ENCODE data around the gene ELOA2. TPM values are rescaled to one million over a fixed set of nuclear protein-coding genes. Genes with fewer than 3 reads are reported as not detected.
"Not testable (repeated sequence)": the region's sequence is repeated elsewhere in the genome, so short reads cannot be mapped to it uniquely, and the experiment has no call there.

Gene ELOA2
- total RNA-seq, 2 donors from 2014 or later, result not detected

DNA sequence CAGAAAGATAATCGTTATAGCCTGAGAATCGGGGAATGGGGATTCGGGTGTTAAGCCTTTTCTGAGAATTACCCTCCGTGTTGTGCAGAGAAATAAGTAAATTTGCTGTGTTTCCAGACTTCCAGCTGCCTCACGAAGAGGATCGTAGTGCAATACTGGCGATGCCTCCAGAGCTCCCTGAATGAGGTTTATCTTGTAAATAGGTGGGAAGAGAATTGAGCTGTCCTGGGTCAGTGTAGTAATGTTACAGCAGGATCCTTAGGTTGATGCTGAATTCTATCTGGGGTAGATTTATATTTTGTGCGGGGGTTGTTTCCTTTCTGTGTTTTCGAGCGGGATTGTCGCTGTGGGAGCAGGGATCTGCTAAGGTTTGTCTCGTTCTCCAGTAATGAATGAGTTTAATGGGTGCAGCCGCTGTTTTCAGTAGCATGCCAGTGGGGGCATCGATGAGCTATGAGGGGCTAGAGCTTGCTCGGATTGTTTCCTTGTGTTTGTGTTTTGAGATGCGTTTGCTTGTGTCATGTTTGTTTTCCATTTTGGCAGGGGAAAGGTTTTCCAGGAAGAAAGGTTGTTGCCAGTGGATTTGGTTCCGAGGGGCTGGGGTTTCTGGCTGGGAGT, 9.8 kb downstream of the ELOA2 start:
- H3K27me3 ChIP-seq (replicated peaks; ENCODE audit: insufficient read depth); H3K9me3 ChIP-seq; H3K4me3 ChIP-seq; H3K4me1 ChIP-seq (ENCODE audit: control insufficient read depth in 1 of 2, low read depth in 2 of 2); DNase-seq (ENCODE audit: low spot score); H3K27ac ChIP-seq; H3K36me3 ChIP-seq: not testable (repeated sequence)
- ATAC-seq (ENCODE audit: insufficient number of reproducible peaks, low FRiP score, low read depth), result peak; percentile 33

DNA sequence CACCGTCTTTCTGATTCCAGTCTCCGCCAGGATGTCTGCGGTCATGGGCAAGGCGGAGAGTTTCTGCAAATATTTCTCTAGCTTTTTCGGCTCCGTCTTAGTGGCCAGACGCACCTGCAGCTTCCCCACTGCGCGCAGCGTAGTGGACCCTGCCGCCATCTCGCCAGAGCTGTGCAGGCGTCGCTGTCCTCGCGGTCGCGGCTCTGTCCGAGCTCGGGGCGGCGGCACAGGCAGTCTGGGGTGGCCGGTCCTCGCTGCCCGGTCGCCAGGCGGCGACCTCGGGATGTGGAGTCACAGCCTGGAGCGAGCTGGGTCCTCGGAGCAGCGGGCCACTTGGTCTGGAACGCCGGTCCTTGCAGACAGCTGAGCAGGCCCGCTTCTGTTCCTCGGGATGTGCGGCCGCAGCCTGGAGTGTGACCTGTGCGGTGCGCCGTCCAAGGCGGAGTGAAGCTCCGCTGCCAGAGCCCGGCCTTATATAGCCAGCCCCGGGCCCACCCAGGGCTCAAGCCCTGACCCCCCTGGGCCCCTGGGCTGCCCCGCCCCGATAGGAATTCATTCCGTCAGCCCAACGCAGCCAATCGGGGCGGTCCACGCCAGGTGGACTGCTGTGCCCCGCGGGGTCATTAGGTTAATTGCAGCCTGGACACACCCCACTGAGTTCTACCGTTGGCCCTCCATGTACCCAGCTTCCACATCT, 11.5 kb downstream of the ELOA2 start:
- not testable (repeated sequence) for H3K9me3 ChIP-seq; H3K27me3 ChIP-seq (replicated peaks; ENCODE audit: insufficient read depth); H3K27ac ChIP-seq; H3K36me3 ChIP-seq; H3K4me3 ChIP-seq; H3K4me1 ChIP-seq (ENCODE audit: control insufficient read depth in 1 of 2, low read depth in 2 of 2); ATAC-seq (ENCODE audit: insufficient number of reproducible peaks, low FRiP score, low read depth); DNase-seq (ENCODE audit: low spot score)

DNA sequence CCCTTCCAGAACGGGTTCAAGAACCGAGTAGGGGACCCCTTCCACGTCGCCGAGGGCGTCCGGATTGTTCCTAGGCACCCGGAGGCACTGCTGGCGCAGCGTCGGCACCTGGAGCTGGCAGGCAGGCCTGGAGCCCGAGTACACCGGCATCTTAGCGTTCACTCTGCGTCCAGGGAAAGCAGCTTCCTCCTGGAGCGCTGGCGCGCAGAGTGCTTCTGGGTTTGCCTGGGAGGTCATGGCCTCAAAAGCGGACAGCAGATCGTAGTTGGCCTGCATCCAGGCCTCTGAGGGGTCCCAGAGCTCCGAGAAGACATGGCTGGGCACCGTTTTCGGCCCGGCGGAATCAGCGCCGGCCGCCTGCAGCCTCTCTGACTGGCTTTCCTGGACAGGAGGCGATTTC, 12.6 kb downstream of the ELOA2 start:
- not testable (repeated sequence) for DNase-seq (ENCODE audit: low spot score)

DNA sequence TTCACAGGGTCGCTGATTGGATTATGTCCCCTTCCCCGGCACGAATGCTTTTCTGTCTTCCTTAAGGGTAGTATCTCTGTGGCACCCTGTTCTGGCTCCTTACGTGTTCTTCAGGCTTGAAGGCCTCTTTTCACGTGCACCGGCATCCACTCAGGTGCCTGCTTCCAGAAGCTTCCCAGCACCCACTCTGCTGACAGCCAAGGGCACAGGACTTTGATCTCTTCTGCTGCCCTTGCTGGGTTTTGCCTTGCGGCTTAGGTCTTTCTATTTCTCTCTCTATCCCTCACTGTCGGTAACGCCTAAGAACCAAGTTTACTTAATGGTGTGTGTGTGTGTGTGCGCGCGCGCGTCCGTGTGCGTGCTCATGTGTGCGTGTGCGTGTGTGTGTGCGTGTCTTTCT, 14.7 kb downstream of the ELOA2 start:
- not testable (repeated sequence) for ATAC-seq (ENCODE audit: insufficient number of reproducible peaks, low FRiP score, low read depth); H3K9me3 ChIP-seq; H3K36me3 ChIP-seq; H3K4me1 ChIP-seq (ENCODE audit: control insufficient read depth in 1 of 2, low read depth in 2 of 2); H3K27ac ChIP-seq; H3K4me3 ChIP-seq; DNase-seq (ENCODE audit: low spot score); H3K27me3 ChIP-seq (replicated peaks; ENCODE audit: insufficient read depth)

More for the DNA sequence above, 12.6 kb downstream of the ELOA2 start:
- H3K27ac ChIP-seq; ATAC-seq (ENCODE audit: insufficient number of reproducible peaks, low FRiP score, low read depth); H3K4me3 ChIP-seq; H3K4me1 ChIP-seq (ENCODE audit: control insufficient read depth in 1 of 2, low read depth in 2 of 2); H3K36me3 ChIP-seq; H3K9me3 ChIP-seq; H3K27me3 ChIP-seq (replicated peaks; ENCODE audit: insufficient read depth): not testable (repeated sequence)

DNA sequence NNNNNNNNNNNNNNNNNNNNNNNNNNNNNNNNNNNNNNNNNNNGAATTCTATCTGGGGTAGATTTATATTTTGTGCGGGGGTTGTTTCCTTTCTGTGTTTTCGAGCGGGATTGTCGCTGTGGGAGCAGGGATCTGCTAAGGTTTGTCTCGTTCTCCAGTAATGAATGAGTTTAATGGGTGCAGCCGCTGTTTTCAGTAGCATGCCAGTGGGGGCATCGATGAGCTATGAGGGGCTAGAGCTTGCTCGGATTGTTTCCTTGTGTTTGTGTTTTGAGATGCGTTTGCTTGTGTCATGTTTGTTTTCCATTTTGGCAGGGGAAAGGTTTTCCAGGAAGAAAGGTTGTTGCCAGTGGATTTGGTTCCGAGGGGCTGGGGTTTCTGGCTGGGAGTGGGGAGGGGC, 15.6 kb downstream of the ELOA2 start:
- H3K27me3 ChIP-seq (replicated peaks; ENCODE audit: insufficient read depth); H3K9me3 ChIP-seq; H3K4me3 ChIP-seq; H3K4me1 ChIP-seq (ENCODE audit: control insufficient read depth in 1 of 2, low read depth in 2 of 2); H3K36me3 ChIP-seq; DNase-seq (ENCODE audit: low spot score); H3K27ac ChIP-seq; ATAC-seq (ENCODE audit: insufficient number of reproducible peaks, low FRiP score, low read depth): not testable (repeated sequence)

Other genes with a start within 250 kb of the ELOA2 start
- gene PIAS2, start 118.1 kb downstream of the ELOA2 start, total RNA-seq, result 10 to 100 TPM; 30.6 to 38.2 TPM
- gene KATNAL2, start 118.0 kb downstream of the ELOA2 start, total RNA-seq, result 1 to 10 TPM; 5.6 to 5.7 TPM
- gene HDHD2, start 114.9 kb upstream of the ELOA2 start, total RNA-seq, result 10 to 100 TPM; 19.0 to 31.9 TPM
- 10 to 100 TPM in 1 of 2 donors, 1 to 10 TPM in 1; 9.1 to 10.3 TPM for gene IER3IP1, start 140.7 kb upstream of the ELOA2 start, total RNA-seq
- not detected for gene SKOR2, start 216.0 kb upstream of the ELOA2 start, total RNA-seq